NCI-H524 (cell line): ENCODE results near the gene EDEM2.
"Not testable (repeated sequence)": the region's sequence is repeated elsewhere in the genome, so short reads cannot be mapped to it uniquely, and the experiment has no call there.

Source experiments
- DNase-seq, 2 experiments: peaks; one replicate each; lab custom pipeline; 2025; lab: John Stamatoyannopoulos, UW

EDEM2 gene

GRCh38 chr20:35129647-35130069, 17.5 kb downstream of the EDEM2 start:
- no peak for DNase-seq

DNA sequence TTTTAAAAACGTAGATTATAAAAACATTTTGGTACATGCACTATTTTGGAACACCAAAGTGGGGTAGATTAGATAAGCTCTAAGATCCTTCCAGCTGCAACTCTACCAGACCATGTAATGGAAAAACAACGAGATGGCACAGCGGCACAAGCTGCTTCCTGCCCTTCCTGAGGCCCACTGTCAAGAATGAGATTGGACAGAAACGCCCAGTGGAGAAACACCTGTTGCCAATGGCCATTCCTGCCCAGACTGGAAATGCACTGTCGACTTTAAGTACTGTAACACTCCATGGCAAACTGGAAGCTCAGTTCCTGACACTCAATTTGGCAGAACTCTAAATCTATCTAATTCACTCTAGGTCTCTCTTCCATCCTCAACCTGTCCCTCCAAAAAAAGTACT, 21.4 kb downstream of the EDEM2 start:
- DNase-seq: no peak

- DNase-seq: no peak
Observed at GRCh38 chr20:35122756-35123405, 24.3 kb downstream of the EDEM2 start.

DNA sequence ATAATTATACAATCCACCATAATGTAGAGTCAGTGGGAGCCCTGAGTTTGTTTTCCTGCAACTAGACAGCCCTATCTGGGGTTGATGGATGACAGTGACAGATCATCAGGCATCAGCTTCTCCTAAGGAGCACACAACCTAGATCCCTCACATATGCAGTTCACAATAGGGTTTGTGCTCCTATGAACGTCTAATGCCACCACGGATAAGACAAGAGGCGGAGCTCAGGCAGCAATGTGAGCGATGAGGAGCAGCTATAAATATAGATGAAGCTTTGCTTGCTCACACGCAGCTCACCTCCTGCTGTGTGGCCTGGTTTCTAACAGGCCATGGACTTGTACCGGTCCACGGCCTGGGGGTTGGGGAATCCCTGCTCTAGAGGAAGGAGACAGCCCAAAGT, 25.9 kb downstream of the EDEM2 start:
- DNase-seq: no peak

GRCh38 chr20:35120012-35120701, 27.0 kb downstream of the EDEM2 start:
- no peak for DNase-seq

DNA sequence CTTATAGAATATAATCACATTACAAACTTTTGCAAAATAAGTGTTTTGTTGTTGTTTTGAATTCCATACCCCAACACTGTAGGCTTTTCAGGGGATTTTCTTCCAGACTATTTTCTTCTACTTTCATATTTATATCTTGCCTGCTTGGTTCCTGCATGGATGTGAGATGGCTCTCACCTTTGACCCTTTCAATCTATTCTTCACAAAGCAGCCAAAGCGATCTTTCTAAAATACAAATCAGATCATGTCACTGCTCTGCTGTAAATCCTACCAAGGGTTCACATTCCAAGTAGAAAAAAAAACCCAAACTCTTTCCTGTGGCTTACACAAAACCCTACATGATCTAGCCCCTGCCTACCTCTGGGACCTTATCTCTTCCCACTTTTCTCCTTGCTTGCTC, 29.5 kb downstream of the EDEM2 start:
- no peak for DNase-seq

- no peak for DNase-seq
Observed at GRCh38 chr20:35117196-35117595, 29.9 kb downstream of the EDEM2 start.

- no peak for DNase-seq
Observed at GRCh38 chr20:35116258-35116657, 30.9 kb downstream of the EDEM2 start.

DNA sequence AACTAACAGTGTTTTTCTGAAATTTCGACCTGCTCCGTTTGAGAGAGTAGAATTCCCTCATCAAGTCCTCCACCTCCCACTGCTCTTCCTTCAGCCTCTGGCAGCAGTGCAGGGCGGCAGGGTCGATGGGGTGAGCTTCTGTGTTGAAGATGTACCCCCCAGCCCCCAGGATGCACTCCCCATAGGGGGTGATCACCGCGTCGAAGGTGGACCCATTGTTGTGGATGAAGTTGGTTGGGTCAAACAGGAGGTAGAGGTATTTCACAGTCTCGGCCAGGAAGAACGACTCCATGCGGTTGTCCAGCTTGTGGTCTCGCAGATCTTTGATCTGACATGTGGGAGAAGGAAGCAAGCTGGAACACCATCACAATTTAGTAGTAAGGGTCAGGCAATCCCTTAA, 31.5 kb downstream of the EDEM2 start:
- DNase-seq: no peak

GRCh38 chr20:35112276-35112675, 34.9 kb downstream of the EDEM2 start:
- not testable (repeated sequence) for DNase-seq

DNA sequence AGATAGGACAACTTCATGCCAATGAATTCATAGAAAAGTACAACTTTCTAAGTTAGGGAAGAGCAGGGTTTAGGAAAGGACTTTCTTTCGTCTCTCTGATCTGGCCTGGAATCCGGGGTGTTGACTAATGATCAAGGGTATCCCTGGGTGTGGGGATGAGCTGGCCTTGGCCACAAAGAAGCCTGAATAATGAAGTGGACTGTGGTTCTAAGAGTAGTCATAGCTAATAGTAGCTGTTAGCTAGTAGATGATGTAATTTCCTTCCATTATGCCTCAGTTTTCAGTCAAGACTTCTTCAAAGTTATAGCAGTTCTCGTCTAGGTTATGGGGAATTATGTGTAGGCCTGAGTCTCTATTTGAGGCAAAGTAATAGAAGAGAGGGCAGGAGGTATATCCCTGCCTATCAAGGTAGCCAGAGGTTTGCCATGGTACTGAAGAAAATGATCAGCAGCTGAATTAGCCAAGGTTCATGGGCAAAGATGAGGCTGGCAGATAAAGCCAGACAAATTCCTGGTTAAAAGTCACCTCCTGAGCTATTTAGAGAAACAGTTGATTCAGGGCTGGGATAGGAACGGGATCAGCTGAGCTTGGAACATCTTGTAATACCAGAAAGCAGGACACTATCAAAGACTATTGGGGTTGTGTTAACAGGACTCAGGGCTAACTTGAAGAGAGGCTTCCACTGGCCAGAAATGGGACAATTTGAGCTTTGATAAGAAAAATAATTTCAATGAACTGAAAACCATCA, 35.8 kb downstream of the EDEM2 start:
- no peak for DNase-seq

DNA sequence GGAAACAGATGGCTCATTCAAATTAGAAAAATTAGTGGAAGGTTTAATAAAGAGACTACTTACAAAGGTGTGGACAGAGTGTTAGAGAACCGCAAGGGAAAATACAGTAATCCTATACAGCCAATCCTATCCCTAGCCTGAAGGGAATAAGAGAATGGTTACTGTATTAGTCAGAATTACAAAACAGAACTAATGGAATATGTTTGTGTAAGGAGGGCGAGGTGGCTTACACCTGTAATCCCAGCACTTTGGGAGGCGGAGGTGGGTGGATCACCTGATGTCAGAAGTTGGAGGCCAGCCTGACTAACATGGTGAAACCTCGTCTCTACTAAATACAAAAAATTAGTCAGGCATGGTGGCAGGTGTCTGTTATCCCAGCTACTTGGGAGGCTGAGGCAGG, 38.2 kb downstream of the EDEM2 start:
- no peak for DNase-seq

DNA sequence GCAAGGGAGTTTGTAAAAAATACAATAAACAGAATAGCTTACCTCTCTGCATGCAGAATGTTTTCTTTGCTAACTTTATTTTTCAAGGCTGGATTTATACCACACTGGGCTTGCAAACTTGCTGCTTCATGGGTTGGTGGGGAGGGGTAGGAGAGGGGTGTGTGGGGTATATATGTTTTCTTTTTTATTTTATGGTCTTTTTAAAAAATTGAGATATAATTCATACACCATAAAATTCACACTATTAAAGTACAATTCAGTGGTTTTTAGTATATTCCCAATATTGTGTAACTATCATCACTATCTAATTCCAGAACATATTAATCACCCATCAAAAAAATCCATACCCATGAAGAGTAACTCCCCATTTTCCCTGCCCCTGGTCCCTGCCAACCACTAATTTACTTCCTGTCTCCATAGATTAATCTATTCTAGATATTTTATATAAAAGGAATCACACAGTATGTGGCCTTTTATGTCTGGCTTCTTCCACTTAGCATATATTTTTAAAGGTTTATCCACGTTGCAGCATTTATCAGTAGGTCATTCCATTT, 40.2 kb downstream of the EDEM2 start:
- no peak for DNase-seq

DNA sequence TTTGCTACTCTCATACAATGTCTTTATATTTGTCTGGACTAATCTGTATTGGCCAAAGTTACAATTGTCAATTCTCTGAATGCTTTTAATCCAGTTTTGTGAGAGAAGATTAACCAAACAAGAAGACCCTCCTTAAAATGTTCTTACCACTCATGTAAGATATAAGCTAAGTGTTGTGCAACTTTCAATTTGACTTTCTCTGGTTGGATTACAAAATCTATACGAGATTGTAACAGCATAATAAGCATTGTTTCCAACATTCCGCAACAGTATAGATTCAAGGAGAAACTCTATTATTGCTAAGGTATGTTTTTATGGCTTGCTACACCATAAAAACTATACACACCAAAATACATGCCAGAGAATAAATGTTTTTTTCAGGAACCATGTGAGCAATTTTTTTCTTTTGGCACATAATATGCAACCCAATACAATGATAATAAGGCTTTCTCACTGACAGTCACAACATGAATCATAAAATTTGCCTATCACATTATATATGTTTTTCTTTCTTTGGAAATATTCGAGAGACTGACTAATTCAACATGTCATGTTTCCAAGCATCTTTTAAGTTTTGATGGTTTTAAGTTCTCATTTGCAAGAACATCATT, 42.3 kb downstream of the EDEM2 start:
- no peak for DNase-seq

GRCh38 chr20:35101620-35102019, 45.5 kb downstream of the EDEM2 start:
- DNase-seq: no peak

DNA sequence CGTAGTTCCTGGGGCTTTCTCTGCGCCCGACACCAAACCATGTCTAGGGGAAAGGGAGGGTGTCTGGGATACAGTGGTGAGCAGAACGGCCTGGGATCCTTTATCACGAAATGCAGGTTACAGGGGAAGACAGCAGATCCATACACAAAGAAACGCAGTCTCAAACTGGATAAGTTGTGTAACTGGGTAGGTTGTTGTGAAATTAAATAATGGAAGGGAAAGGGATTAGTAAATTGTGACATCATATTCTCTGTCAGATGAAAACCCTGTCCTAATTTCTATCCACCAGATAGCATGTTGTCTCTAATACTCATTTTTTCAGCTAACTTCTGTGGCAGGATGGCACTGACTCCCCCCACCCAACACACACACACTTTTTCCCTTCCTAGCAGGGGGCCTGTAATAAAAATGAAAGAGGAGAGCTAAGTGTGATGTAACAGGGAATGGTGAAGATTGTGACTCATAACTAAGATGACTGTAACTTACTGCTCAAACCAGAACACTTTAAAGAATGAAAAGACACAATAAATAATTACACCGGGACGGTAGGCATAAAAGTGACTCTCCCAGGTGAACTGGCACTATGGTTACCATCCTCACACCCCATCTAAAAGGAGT, 53.8 kb downstream of the EDEM2 start:
- no peak for DNase-seq

- peak; percentile 85 to 89 for DNase-seq
Observed at GRCh38 chr20:35092524-35093266, 54.4 kb downstream of the EDEM2 start, which contains the start of gene TRPC4AP. TSS of gene TRPC4AP (minus strand) at chr20:35092807. CDS start at chr20:35092781, 26 bp downstream.

DNA sequence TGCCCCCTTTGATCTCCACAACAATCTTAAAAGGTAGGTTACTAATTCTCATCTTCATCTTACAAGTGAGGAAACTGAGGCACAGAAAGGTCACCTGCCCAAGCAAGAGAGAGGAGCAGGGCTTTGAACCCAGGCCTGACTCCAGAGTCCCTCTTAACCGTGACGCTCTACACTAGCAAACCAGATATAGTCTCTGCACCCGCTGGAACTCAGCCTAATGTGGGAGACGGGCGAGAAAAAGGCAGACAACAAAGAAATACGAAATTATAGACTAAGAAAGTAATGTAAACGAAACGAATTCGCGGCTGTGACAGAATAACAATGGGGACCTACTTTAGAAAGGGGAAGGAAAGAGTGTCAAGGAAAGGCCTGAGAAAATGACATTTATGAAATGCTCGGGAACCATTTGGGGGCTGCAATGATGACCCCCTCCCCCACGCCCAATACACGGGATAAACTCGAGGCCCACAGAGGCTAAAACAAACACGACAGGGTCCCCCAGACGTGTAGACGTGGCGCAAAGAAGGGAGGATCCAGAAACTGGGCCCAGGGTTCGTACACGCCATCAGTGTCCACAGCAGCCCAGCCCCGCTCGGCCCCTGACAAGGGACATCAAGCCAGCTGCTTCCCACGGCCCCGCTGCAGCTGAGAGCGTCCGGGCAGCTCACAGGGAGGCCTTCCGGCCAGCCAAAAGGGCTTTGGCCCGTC, 55.2 kb downstream of the EDEM2 start:
- DNase-seq: no peak

DNA sequence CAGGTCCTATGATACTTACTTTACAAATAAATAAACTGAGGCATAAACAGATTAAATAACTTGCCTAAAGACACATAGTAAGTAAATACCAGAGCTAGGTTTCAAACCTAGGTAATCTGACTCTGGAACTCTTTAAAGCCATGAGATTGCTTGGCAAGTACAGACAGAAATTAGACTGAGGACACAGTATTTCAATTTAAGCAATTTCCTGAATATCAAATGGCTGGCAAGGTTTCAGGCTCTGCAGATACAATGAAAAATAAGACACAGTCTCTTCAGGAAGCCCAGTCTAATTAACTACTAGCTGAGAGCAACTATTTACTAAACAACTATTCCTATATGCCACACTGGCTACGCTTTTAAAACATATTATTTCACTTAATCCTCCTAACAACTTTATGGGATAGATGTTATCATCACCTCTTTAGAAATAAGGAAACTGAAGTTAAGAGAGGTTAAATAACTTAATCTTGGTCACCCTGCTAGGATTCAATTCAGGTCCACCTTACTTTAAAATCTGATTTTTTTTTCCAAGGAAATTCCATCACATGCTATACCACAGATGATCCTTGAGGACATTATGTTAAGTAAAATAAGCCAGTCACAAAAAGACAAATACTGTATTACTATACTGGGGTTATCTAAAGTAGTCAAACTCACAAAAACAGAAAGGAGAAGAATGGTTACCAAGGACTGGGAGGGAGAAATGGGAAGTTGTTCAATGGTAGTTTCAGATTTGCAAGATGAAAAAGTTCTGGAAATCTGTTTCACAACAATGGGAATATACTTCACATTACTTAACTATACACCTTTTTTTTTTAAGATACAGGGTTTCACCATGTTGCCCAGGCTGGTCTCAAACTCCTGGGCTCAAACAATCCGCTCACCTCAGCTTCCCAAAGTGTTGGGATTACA, 58.6 kb downstream of the EDEM2 start:
- DNase-seq: no peak
